SKM-1 treated with dmso at 0.1 percent for 144 hours (cell line): ENCODE results near the gene PDLIM3.
"Not testable (repeated sequence)": the region's sequence is repeated elsewhere in the genome, so short reads cannot be mapped to it uniquely, and the experiment has no call there.

Experiments
- DNase-seq: peaks from one replicate; lab custom pipeline; 2025; ENCODE audit not compliant: unreplicated experiment; lab: John Stamatoyannopoulos, UW

The PDLIM3 gene, protein sequence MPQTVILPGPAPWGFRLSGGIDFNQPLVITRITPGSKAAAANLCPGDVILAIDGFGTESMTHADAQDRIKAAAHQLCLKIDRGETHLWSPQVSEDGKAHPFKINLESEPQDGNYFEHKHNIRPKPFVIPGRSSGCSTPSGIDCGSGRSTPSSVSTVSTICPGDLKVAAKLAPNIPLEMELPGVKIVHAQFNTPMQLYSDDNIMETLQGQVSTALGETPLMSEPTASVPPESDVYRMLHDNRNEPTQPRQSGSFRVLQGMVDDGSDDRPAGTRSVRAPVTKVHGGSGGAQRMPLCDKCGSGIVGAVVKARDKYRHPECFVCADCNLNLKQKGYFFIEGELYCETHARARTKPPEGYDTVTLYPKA

DNA sequence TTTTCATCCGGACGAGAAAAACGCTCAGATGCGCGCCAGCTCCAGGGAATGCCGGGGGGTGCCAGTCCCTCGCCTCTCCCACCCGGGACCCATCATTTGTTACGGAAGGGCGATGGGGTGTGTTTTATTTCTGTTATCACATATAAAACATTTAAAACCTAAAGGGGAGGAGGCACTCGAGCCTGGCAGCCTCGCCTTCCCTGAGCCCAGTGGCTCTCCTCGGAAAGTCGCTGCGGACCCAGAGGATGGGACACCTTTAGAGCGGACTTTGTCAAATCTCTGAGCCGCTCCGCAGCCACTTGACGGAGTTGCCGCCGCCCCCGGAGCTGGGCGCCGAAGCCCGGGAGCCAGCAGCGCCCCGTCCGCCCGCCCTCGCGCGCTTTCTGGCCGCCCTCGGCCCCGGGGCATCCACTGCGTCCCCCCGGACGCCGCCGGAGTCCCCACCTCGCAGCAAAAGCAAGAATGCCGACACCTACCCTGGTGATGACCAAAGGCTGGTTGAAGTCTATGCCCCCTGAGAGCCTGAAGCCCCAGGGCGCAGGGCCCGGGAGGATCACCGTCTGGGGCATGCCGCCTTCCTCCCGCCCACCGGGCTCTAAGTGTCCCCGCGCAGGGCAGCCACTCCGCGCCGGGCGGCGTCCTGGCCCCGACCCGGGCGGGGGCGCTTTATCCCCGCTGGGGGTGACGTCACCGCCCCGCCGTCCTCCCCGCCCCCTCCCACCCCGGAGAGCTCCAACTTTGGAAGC lies at the start of gene PDLIM3:
TSS of gene PDLIM3 (minus strand) at position 642 of the 746 bp plus-strand sequence. CDS start at position 569, 73 bp downstream.
- no peak for DNase-seq

GRCh38 chr4:185583813-185584212 lies 48.5 kb upstream of the PDLIM3 start:
- DNase-seq, result no peak

- no peak for DNase-seq
Measured at GRCh38 chr4:185582651-185583400, 47.5 kb upstream of the PDLIM3 start.

DNA sequence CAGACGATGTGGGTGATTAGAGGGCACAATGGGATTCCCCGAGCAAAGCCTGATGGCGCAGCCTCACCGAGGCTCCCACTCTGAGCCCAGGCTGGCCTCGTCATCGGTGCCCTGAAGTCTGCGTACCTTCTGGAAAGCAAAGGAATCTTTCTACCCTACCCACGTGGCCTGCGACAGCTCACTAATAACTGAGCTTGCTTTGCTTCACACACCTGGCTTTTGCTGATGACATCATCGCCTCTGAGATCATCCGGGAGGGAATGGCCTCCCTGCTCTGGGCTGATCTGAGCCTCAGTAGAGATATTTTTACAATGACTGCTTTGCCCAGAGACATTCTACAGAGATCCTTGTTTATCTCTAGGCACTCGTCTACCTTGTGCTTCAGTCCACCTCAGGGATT lies 45.4 kb upstream of the PDLIM3 start:
- no peak for DNase-seq

GRCh38 chr4:185578284-185578683 lies 43.0 kb upstream of the PDLIM3 start:
- no peak for DNase-seq

- no peak for DNase-seq
Measured at GRCh38 chr4:185576962-185577950, 41.9 kb upstream of the PDLIM3 start.

DNA sequence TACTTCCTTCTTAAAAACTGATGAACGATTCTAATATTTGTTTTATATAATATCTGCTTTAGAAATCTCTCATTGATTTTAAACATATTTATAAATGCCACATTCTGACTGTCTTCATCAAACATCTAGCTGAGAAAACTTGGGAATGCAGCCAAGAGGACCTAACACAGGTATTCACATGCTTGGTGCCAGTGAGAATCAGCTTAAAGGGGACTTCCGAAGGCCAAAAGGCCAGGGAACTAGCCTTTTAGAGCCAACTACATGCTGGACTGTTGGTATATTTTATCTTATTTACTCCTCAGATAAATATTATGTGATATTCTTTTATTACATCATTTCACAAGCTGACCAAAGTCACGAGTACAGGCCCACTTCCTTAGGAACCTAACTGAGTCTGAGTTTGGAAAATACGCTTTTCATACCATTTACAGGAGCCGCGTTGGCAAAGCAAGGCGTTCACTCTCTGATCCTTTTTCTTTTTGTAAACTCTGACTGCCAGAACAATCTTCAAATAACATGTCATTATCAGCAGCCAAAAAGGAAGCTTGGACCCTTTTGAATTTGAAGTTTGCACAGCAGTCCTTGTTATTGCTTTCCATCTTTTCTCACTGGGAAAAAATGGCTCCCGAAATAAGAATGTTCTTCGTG lies 41.1 kb upstream of the PDLIM3 start:
- no peak for DNase-seq

GRCh38 chr4:185573651-185574199 lies 38.4 kb upstream of the PDLIM3 start:
- DNase-seq, result no peak

- no peak for DNase-seq
Measured at GRCh38 chr4:185570727-185571126, 35.4 kb upstream of the PDLIM3 start.

GRCh38 chr4:185567381-185568376 lies 32.4 kb upstream of the PDLIM3 start:
- no peak for DNase-seq

- no peak for DNase-seq
Measured at GRCh38 chr4:185566972-185567371, 31.7 kb upstream of the PDLIM3 start.

DNA sequence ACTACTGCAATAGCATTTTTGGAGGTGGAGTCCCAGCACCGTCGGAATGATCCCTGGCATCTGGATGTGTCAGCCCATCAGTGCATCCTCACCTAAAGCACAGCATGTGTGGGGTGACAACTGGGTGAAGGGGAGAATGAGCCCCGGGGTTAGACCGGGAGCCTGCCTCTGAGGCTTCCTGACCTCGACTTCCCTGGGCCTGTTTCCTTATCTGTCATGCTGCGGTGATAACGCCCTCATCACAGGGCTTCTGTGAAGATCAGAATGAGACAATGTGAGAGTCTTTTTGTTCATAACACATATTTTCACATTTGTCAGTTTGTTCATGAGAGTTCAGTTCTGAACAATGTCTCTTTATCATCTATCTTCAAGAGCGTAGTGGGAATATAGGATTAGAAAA lies 31.1 kb upstream of the PDLIM3 start:
- no peak for DNase-seq

- no peak for DNase-seq
Measured at GRCh38 chr4:185565696-185566095, 30.4 kb upstream of the PDLIM3 start.

DNA sequence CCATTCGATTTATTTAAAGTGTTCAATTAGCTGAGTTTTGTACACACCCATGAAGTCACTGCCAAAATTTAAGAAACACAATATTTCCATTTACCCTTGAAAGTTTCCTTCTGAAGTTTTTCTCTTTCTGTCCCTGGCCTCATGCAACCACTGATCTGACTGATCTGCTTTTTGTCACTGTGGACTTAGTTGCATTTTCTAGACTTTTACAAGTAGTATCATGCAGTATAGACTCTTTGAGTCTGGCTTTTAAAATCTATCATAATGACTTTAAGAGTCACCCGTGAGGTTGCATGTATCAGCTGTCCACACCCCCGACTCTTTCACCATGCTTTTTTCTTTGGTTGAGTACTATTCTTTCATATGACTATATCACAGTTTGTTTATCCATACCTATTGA lies 29.0 kb upstream of the PDLIM3 start:
- DNase-seq, result no peak

- no peak for DNase-seq
Measured at GRCh38 chr4:185562531-185562930, 27.2 kb upstream of the PDLIM3 start.

DNA sequence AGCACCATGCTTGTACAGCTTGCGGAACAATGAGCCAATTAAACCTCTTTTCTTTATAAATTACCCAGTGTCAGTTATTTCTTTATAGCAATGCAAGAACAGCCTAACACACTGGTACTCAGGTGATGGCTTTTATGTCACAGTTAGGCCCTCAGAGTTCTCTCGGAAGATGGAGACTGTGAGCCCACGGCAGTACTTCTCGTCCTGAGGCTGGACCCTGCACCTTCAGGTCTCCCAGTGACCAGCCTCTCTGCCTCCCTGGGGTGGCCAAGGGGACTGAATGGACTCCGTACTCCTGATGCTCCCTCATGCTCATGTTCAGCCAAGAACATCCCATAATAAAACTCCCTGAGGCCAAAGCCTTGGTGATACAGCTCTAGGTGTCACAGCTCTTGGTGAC lies 25.0 kb upstream of the PDLIM3 start:
- DNase-seq, result no peak

DNA sequence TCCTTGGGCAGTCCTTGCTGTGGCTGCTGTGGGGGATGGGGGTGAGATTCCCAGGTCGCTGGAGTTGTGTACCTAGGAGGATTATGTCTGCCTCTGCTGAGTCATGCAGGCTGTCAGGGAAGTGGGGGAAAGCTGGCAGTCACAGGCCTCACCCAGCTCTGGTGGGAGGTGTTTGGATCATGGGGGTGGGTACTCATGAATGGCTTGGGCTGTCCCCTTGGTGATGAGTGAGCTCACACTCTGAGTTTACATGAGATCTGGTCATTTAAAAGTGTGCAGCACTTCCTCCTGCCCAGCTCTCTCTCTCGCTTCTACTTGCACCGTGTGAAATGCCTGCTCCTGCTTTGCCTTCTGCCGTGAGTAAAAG lies 24.6 kb upstream of the PDLIM3 start:
- DNase-seq, result no peak

DNA sequence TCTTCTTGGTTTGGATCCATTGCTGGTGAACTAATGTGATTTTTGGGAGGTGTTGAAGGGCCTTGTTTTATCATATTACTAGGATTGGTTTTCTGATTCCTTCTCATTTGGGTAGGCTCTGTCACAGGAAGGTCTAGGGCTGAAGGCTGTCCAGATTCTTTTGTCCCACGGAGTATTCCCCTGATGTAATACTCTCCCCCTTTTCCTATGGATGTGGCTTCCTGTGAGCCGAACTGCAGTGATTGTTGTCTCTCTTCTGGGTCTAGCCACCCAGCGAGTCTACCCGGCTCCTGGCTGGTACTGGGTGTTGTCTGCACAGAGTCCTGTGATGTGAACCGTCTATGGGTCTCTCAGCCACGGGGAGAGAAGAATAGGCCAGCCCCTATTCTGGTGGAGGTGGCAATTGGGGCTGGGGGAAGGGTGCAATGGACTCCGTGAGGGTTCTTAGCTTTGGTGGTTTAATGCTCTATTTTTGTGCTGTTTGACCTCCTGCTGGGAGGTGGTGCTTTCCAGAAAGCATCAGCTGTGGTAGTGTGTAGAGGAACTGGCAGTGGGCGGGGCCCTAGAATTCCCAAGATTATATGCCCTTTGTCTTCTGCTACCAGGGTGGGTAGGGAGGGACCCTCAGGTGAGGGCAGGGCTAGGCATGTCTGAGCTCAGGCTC lies 24.1 kb upstream of the PDLIM3 start:
- not testable (repeated sequence) for DNase-seq
